Testis (tissue), 3 donors: ENCODE results near the gene TUBA1C. TPM values are rescaled to one million over a fixed set of nuclear protein-coding genes. Genes with fewer than 3 reads are reported as not detected.
"Not testable (repeated sequence)": the region's sequence is repeated elsewhere in the genome, so short reads cannot be mapped to it uniquely, and the experiment has no call there.

Experiments used
- DNase-seq: peaks from one replicate; pipeline ENCODE4 v3.0.0-alpha.2; 2019
- H3K27ac ChIP-seq, 2 donors: fragments of 200-600 bp; sonication (generic); one replicate each; pipeline ENCODE4 v1.5.1; 2019
- H3K27me3 ChIP-seq: fragments of 200-600 bp; sonication (generic); one replicate; pipeline ENCODE4 v1.5.1; 2019
- H3K36me3 ChIP-seq: fragments of 200-600 bp; sonication (generic); one replicate; pipeline ENCODE4 v1.5.1; 2017; ENCODE audit warnings: low read depth; ENCODE audit errors: missing control alignments
- H3K4me1 ChIP-seq: fragments of 200-600 bp; sonication (generic); one replicate; pipeline ENCODE4 v1.5.1; 2019
- H3K4me3 ChIP-seq, 2 donors: fragments of 200-600 bp; sonication (generic); one replicate each; pipeline ENCODE4 v1.5.1; 2017 to 2019
- H3K9me3 ChIP-seq: fragments of 200-600 bp; sonication (generic); one replicate; pipeline ENCODE4 v1.5.1; 2017
- CTCF ChIP-seq, 3 experiments: fragments of 450-650 bp in 2 of 3; fragments of 200-600 bp in 1 of 3; sonication (generic) in 1 of 3; IDR thresholded peaks; one replicate each; pipeline ENCODE4 v1.5.1; 2016 to 2019; ENCODE audit warnings: antibody characterized with exemption in 3 of 3, mild to moderate bottlenecking in 2 of 3, moderate library complexity in 1 of 3
- POLR2A ChIP-seq: fragments of 450-650 bp; IDR thresholded peaks from one replicate; pipeline ENCODE4 v1.6.1; 2017; ENCODE audit warnings: antibody characterized with exemption, mild to moderate bottlenecking, moderate library complexity
- WGBS, 2 donors: methylation state at CpG; one replicate each; pipeline ENCODE4 v1.1.5; 2018; 5-methylcytosine and 5-hydroxymethylcytosine counted together
- intact Hi-C: fragments of 100-400 bp; cut with DNase I; formaldehyde crosslinking; loops from one replicate; pipeline ENCODE4 v1.15.1; 2023; ENCODE audit warnings: low total_unique reads
- polyA plus RNA-seq: library from polyadenylated mRNA; stranded (reverse); fragments of 350-450 nt; fragmentation: Illumina TruSeq; extraction: RNeasy Lipid Tissue Mini Kit (QIAGEN cat#74804); gene quantifications from one replicate; pipeline ENCODE4 v1.2.3, GENCODE V29; 2014; ENCODE audit warnings: low read depth, low replicate concordance; ENCODE audit not compliant: insufficient read depth
- total RNA-seq, 2 donors: library from RNA; depleted of rRNA; stranded (reverse); fragments of >200 nt; gene quantifications; one replicate each; pipeline ENCODE4 v1.2.3, GENCODE V29; 2016

TUBA1C gene
- total and polyA plus RNA-seq, 3 donors from 2014 or later, result 72.5 to 128 (median 78.2) TPM

DNA sequence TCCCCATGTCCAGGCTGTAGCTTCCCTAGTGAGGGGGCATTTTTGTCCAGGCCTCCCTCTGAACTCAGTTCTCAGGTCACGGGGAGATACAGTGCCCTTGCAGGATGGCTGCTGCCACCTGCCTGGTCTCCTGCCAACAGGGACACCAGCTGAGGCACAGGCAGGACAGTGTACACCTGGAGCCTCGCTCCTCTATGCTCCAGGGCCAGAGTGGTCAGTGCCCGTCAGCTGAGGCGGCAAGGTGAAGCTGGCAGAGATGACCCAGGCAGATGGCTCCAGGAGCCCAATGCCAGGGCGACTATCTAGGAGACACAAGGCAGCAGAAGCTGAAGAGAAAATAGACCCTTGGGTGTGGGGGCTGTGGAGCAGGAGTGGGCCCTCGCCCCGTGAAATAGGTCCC lies 12.6 kb downstream of the TUBA1C start:
- intact Hi-C loops, result no loop called here

DNA sequence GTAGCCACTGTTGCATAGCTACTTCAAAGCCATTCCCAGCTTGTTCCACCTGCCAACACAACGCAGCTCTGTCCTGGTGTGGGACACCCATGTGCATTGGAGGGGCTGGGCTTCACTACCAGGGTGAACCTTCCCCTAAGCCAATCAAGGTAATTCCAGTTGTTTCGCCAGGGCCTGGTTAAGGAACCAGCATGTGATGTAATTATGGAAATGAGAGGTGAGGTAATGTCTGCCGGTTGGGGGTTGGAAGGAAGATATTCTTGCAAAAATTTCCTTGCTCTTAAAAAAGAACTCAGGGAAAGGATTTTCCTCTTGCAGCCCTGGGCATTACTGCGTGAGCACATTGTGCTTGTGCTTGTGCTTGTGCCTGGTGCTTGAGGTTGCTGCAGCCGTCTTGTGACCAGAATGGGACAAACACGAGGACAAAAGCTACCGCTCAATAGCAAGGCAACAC lies 14.9 kb downstream of the TUBA1C start:
- DNase-seq, result no peak
- no peaks in the 10 kb centered on the region for H3K36me3 ChIP-seq
- TF ChIP-seq CTCF (IDR thresholded peaks at IDR 0.05), result no peak
- no peak for TF ChIP-seq POLR2A
- WGBS, 2 donors, result 76 to 79% methylated on average over 7 of the region's 7 CpGs
- no peaks in the 10 kb centered on the region for H3K4me1 ChIP-seq
- H3K4me3 ChIP-seq, result no peak overlapping the region
- no peaks in the 10 kb centered on the region for H3K27me3 ChIP-seq
- no peaks in the 10 kb centered on the region for H3K9me3 ChIP-seq
- intact Hi-C loops, result loop anchor here (10.0 kb wide), 1 partner anchor 55 kb away; the partner anchor contains the start of gene C1QL4
- no peak overlapping the region for H3K27ac ChIP-seq

More for the DNA sequence above, 12.6 kb downstream of the TUBA1C start:
- TF ChIP-seq POLR2A, result no peak
- TF ChIP-seq CTCF (IDR thresholded peaks at IDR 0.05), result no peak
- Histone ChIP-seq H3K27me3 (no peaks in the 10 kb centered on the region), H3K4me3 (no peak overlapping the region), H3K27ac (no peak overlapping the region), H3K9me3 (no peaks in the 10 kb centered on the region), H3K4me1 (no peaks in the 10 kb centered on the region), H3K36me3 (no peaks in the 10 kb centered on the region)
- no peak for DNase-seq
- 88 to 94% methylated on average over 2 to 7 of the region's 7 CpGs for WGBS, 2 donors

GRCh38 chr12:49280545-49280944 lies 15.7 kb downstream of the TUBA1C start:
- 91 to 96% methylated on average over 6 of the region's 6 CpGs for WGBS, 2 donors
- H3K9me3 ChIP-seq, H3K36me3 ChIP-seq, H3K4me3 ChIP-seq, H3K27me3 ChIP-seq, H3K27ac ChIP-seq, H3K4me1 ChIP-seq, DNase-seq: not testable (repeated sequence)
- intact Hi-C loops, result loop anchor here (10.0 kb wide), 1 partner anchor 54 kb away; the partner anchor contains the start of gene C1QL4

DNA sequence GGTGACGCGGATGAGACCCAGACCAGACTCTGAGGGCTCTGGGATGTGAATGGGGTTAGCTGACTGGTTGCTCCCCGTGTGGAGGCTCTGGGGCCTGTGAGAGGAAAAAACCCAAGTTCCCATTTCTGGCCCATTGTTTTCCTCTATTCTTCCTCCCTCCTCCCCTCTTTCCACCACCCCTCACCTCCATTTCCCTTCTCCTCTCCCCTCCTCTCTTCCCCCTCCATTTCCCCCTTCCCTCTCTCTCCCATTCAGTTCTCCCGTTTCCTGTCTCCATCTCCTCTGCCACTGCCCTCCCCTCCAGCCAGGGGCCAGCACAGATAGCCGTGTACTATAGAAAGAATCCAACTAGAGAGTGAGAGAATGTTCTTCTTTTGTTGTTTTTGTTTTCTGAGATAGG lies 17.4 kb downstream of the TUBA1C start:
- intact Hi-C loops, result loop anchor here (10.0 kb wide), 1 partner anchor 52 kb away; the partner anchor contains the start of gene C1QL4
- Histone ChIP-seq H3K36me3 (no peaks in the 10 kb centered on the region), H3K4me3 (no peak overlapping the region), H3K27ac (no peak overlapping the region), H3K9me3 (no peaks in the 10 kb centered on the region), H3K4me1 (no peaks in the 10 kb centered on the region), H3K27me3 (no peaks in the 10 kb centered on the region)
- no peak for TF ChIP-seq CTCF (IDR thresholded peaks at IDR 0.05)
- TF ChIP-seq POLR2A, result no peak
- DNase-seq, result no peak
- WGBS, 2 donors, result 76 to 84% methylated on average over 5 of the region's 5 CpGs

DNA sequence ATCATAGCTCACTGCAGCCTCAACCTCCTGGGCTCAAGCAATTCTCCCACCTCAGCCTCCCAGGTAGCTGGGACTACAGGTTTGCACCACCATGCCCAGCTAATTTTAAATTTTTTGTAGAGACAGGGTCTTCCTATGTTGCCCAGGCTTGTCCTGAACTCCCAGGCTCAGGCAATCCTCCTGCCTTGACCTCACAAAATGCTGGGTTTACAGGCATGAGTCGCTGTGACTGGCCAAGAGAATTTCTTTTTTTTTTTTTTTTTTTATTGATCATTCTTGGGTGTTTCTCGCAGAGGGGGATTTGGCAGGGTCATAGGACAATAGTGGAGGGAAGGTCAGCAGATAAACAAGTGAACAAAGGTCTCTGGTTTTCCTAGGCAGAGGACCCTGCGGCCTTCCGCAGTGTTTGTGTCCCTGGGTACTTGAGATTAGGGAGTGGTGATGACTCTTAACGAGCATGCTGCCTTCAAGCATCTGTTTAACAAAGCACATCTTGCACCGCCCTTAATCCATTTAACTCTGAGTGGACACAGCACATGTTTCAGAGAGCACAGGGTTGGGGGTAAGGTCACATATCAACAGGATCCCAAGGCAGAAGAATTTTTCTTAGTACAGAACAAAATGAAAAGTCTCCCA lies 18.0 kb downstream of the TUBA1C start:
- not testable (repeated sequence) for H3K27ac ChIP-seq, H3K4me1 ChIP-seq, H3K27me3 ChIP-seq, H3K9me3 ChIP-seq, DNase-seq, H3K4me3 ChIP-seq, H3K36me3 ChIP-seq
- intact Hi-C loops, result loop anchor here (10.0 kb wide), 1 partner anchor 52 kb away; the partner anchor contains the start of gene C1QL4
- 70 to 87% methylated on average over 2 of the region's 6 CpGs for WGBS, 2 donors
